Progenitor cell of endocrine pancreas (in vitro differentiated cells): ENCODE measurements around the gene CCL7. TPM values are rescaled to one million over a fixed set of nuclear protein-coding genes. Genes with fewer than 3 reads are reported as not detected.
"Not testable (repeated sequence)": the region's sequence is repeated elsewhere in the genome, so short reads cannot be mapped to it uniquely, and the experiment has no call there.

Experiments used
- DNase-seq: peaks from one replicate; pipeline ENCODE4 v3.0.0; 2021; ENCODE audit warnings: low spot score; ENCODE audit not compliant: unreplicated experiment
- H3K27ac Mint-ChIP-seq: 2 replicates; pipeline ENCODE4 v1.8.0; 2021; ENCODE audit warnings: mild to moderate bottlenecking, moderate library complexity, mixed read lengths
- H3K27me3 Mint-ChIP-seq: 2 replicates; pipeline ENCODE4 v1.8.0; 2021; ENCODE audit warnings: mixed read lengths
- H3K36me3 Mint-ChIP-seq: 2 replicates; pipeline ENCODE4 v1.8.0; 2022; ENCODE audit warnings: mixed read lengths; ENCODE audit not compliant: insufficient read depth
- H3K4me1 Mint-ChIP-seq: 2 replicates; pipeline ENCODE4 v1.8.0; 2021; ENCODE audit warnings: low read depth, mixed read lengths
- H3K4me3 Mint-ChIP-seq: 2 replicates; pipeline ENCODE4 v1.8.0; 2021; ENCODE audit warnings: low read depth, mild to moderate bottlenecking, moderate library complexity, mixed read lengths
- H3K9me3 Mint-ChIP-seq: 2 replicates; pipeline ENCODE4 v1.8.0; 2021; ENCODE audit warnings: low read depth, mixed read lengths
- CTCF ChIP-seq: fragments of 200-600 bp; sonication (generic); IDR thresholded peaks from one replicate; pipeline ENCODE4 v1.5.0; 2021; ENCODE audit warnings: antibody characterized with exemption, mild to moderate bottlenecking; ENCODE audit not compliant: unreplicated experiment
- total RNA-seq: library from RNA; stranded (reverse); gene quantifications from 2 replicates; pipeline ENCODE4 v1.2.1, GENCODE V29; 2021

Gene CCL7
- total RNA-seq, 1 donor from 2014 or later = not detected

GRCh38 chr17:34226011-34226743, 43.8 kb upstream of the CCL7 start:
- H3K9me3 Mint-ChIP-seq = peaks cover 11% of the 10 kb centered on the region
- DNase-seq = no peak
- H3K36me3 Mint-ChIP-seq = no peaks in the 10 kb centered on the region
- peaks cover 2% of the 10 kb centered on the region for H3K4me1 Mint-ChIP-seq
- TF ChIP-seq CTCF = no peak
- no peak overlapping the region for H3K27ac Mint-ChIP-seq
- H3K27me3 Mint-ChIP-seq = peaks cover 2% of the 10 kb centered on the region
- no peak overlapping the region for H3K4me3 Mint-ChIP-seq

GRCh38 chr17:34226744-34227034, 43.3 kb upstream of the CCL7 start:
- Mint-ChIP-seq H3K4me3 (no peak overlapping the region), H3K4me1 (peaks cover 2% of the 10 kb centered on the region), H3K9me3 (peaks cover 12% of the 10 kb centered on the region), H3K27ac (no peak overlapping the region), H3K27me3 (peaks cover 2% of the 10 kb centered on the region), H3K36me3 (no peaks in the 10 kb centered on the region)
- TF ChIP-seq CTCF = no peak
- DNase-seq = no peak

- DNase-seq, H3K36me3 Mint-ChIP-seq, H3K4me3 Mint-ChIP-seq, H3K4me1 Mint-ChIP-seq, H3K27me3 Mint-ChIP-seq, H3K27ac Mint-ChIP-seq: not testable (repeated sequence)
- peaks cover 12% of the 10 kb centered on the region for H3K9me3 Mint-ChIP-seq
Observed at GRCh38 chr17:34227293-34227692, 42.7 kb upstream of the CCL7 start.

- H3K4me1 Mint-ChIP-seq = peaks cover 2% of the 10 kb centered on the region
- H3K4me3 Mint-ChIP-seq = no peak overlapping the region
- peaks cover 2% of the 10 kb centered on the region for H3K27me3 Mint-ChIP-seq
- H3K27ac Mint-ChIP-seq = no peak overlapping the region
- TF ChIP-seq CTCF = no peak
- no peak for DNase-seq
- H3K36me3 Mint-ChIP-seq = no peaks in the 10 kb centered on the region
- H3K9me3 Mint-ChIP-seq = peaks cover 12% of the 10 kb centered on the region
Observed at GRCh38 chr17:34227707-34228106, 42.3 kb upstream of the CCL7 start.

GRCh38 chr17:34228781-34229180, 41.2 kb upstream of the CCL7 start:
- Mint-ChIP-seq H3K4me1 (peaks cover 2% of the 10 kb centered on the region), H3K27ac (no peak overlapping the region), H3K4me3 (no peak overlapping the region), H3K27me3 (peaks cover 2% of the 10 kb centered on the region), H3K9me3 (peaks cover 12% of the 10 kb centered on the region), H3K36me3 (no peaks in the 10 kb centered on the region)
- TF ChIP-seq CTCF = no peak
- no peak for DNase-seq

GRCh38 chr17:34230342-34230741, 39.7 kb upstream of the CCL7 start:
- Mint-ChIP-seq H3K4me3 (no peak overlapping the region), H3K36me3 (no peaks in the 10 kb centered on the region), H3K27ac (no peak overlapping the region), H3K4me1 (peaks cover 7% of the 10 kb centered on the region), H3K27me3 (no peaks in the 10 kb centered on the region), H3K9me3 (peaks cover 12% of the 10 kb centered on the region)
- no peak for DNase-seq
- no peak for TF ChIP-seq CTCF
